GM19035 (cell line): ENCODE measurements around the gene SAFB.
"Not testable (repeated sequence)": the region's sequence is repeated elsewhere in the genome, so short reads cannot be mapped to it uniquely, and the experiment has no call there.

Source experiments
- ATAC-seq: cut with Tn5 transposase; IDR thresholded peaks from one replicate; pipeline ENCODE4 v1.9.1; 2021; ENCODE audit not compliant: unreplicated experiment

SAFB gene

DNA sequence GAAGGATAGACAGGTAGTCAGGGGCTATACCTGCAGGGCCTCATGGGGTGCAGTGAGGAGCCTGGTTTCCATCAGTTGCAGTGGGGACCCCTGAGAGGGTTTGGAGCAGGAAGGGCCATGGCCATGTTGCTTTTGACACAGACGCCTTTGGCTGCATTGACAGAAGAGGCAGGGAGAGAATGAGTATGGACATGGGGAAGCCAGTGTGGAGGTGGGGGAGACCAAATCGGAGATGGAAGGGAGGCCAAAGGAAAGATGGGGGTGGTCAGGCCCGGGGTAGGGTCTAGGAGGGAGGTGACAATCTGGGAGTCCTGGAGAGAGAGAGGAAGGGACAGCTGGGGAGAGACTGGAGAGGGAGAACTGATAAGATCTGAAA lies 59.2 kb downstream of the SAFB start:
- no peak for ATAC-seq

DNA sequence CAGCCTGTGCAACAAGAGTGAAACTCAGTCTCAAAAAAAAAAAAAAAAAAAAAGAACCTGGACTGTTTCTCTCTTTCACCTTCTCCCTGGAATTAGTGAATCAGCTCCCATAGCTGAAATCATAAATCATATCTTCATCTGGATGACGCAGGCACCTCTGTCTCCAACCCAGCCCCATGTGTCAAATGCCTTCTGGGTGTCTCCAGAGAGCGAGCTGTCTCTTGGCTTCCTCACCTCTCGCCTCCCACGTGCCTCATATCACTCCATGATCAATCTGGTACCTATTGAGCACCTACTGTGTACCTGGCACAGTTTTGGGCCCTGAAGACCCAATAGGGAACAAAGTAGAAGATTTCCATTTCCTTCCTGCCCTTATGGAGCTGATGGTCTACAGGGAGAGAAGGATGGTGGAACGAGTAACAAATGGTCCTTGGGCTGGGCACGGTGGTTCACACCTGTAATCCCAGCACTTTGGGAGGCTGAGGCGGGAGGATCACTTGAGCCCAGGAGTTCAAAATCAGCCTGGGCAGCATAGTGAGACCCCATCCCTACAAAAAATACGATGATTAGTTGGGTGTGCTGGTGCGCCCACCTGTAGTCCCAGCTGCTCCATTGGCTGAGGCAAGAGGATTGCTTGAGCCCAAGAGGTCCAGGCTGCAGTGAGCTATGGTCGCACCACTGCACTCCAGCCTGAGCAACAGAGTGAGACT lies 60.4 kb downstream of the SAFB start:
- no peak for ATAC-seq

DNA sequence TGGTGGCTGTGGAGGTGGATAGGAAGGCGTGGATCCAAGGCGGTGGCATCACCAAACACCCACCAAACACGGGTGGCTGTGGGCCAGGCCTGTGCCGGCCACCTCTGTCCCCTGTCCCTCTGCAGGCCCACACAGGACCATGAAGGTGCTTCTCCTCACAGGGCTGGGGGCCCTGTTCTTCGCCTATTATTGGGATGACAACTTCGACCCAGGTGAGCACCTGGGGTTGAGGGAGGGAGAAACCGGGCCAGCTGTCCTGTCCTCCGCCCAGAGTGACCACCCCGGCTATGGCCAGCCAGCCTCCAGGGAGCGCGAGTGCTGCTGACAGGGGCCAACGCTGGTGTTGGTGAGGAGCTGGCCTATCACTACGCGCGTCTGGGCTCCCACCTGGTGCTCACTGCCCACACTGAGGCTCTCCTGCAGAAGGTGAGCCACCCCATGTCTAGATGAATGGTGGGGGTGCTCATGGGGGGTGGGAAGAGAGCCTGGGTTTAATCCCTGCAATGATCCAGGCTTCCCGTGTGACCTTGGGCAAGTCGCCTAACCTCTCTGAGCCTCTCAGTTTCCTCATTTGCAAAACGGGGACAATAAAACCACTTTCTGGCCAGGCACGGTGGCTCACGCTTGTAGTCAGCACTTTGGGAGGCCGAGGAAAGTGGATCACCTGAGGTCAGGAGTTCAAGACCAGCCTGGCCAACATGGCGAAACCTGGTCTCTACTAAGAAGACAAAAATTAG lies 62.0 kb downstream of the SAFB start:
- ATAC-seq, result no peak

DNA sequence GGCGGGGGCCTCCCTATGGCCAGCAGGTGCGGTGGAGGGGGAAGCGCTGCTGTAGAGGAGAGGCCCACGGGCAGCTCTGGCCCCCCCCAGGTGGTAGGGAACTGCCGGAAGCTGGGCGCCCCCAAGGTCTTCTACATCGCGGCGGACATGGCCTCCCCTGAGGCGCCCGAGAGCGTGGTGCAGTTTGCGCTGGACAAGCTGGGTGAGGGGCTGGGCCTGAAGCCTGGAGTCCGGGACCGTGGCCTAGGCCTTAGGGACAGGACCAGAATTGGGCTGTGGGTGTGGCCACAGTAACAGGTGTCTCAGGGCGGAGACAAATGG lies 63.4 kb downstream of the SAFB start:
- ATAC-seq, result no peak

DNA sequence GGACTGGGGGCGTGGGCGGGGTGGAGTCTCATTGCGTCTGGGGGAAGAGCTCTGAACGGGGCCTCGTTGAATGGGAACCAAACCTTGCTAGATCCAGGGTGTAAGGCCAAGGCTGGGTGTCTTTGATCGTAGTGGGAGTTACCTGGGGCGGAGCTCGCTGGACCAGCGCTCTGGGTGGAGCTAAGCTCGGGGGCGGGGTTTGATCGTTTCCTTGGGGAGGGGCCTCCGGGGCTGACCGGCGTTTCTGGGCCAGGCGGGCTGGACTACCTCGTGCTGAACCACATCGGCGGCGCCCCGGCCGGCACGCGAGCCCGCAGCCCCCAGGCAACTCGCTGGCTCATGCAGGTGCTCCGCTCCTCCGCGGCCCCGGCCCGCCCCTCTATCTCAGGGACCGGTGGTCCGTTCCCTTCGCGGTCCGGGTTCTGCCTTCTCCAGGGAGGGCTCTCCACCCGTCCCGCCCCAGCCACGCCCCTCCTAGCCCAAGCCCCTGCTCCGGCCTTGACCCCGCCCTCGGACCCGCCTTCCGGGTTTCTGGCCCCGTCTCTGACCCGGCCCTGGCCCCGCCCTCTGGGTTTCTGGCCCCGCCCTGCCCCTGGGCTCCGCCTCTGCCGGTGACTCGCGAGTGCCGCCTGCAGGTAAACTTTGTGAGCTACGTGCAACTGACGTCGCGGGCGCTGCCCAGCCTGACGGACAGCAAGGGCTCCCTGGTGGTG lies 63.9 kb downstream of the SAFB start:
- ATAC-seq, result peak; percentile 46

DNA sequence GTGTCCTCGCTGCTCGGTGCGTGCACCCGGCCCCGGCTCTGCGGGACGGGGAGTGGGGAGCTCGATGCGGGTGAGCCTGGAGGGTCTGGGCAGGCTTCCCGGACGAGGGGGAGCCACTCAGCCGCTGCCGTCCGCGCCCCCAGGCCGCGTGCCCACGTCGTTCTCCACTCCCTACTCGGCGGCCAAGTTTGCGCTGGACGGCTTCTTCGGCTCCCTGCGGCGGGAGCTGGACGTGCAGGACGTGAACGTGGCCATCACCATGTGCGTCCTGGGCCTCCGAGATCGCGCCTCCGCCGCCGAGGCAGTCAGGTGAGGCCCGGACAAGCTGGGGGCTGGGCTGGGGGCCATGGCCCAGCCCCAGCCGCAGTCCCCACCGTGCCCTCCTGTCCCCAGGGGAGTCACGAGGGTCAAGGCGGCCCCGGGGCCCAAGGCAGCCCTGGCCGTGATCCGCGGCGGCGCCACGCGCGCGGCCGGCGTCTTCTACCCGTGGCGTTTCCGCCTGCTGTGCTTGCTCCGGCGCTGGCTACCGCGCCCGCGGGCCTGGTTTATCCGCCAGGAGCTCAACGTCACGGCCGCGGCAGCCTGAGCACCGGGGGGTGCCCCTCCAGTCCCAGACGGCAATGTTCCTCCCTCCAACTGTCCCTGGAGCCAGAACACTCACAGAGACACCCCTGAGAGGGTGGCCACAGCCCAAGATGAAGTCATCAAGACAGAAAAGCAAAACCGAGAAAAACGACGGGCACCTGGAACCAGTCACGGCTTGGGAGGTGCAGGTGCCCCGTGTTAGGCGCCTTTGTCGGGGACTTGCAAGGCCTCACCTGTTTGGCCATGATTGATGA lies 64.7 kb downstream of the SAFB start:
- no peak for ATAC-seq

DNA sequence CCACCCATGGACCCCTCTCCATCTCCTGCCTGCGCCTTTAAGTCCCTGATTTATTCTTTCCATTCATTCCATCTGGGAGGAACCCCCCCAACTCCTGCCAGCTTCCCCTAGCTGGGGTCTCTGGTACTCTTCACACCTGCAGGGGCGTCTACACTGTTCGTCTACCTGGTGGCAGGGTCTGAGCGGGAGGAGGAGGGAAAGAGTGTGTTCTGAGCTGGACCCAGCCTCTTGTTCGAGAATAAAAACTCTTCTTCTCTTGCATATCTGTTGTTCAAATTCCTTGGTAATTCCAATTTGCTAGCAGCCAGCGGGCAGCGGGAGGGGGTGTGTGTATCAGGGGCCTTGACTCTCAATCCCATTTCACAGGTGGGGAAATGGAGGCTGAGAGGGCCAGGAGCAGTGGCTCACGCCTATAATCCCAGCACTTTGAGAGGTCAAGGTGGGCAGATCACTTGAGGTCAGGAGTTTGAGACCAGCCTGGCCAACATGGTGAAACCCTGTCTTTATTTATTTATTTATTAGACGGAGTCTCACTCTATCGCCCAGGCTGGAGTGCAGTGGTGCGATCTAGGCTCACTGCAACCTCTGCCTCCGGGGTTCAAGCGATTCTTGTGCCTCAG lies 65.5 kb downstream of the SAFB start:
- ATAC-seq, result not testable (repeated sequence)

DNA sequence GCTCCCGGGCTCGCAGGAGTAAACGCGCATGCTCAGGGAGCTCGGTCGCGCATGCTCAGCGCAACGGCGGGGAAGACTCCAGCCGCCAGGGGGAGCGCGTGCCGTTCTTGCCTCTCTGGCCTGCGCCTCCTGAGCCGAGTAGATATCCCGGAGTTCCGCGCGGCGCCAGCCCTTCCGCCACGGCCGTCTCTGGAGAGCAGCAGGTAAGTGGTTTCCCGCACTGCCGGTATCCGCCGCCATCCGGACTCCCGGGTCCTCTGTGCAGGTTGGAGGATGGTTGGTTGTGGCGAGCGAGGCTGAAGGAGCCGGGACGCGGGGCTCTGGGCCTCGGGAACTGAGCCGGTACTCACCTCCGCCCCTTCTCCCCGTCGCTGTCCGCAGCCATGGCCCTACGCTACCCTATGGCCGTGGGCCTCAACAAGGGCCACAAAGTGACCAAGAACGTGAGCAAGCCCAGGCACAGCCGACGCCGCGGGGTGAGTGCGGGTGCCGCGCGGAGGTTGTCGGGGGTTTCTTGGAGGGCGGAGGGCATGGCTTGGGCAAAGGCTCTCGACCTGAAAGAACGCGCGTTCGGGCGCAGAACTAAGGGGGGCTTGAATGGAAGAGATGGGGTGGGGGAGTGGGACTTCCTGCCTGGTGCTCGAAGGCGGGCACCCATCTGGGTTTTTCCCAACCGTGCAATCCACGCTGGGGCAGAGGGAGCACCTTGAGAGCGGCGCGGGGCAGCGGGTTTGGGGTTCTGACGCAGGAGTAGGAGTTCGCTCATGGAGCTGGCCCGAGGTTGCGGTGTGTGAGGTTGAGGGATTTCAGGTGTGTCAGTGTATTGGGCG lies 67.5 kb downstream of the SAFB start, which contains the start of gene RPL36:
RPL36 (plus strand) TSS at position 171 of the 830 bp plus-strand sequence; CDS start at position 384, 213 bp downstream.
- peak; percentile 46 for ATAC-seq

DNA sequence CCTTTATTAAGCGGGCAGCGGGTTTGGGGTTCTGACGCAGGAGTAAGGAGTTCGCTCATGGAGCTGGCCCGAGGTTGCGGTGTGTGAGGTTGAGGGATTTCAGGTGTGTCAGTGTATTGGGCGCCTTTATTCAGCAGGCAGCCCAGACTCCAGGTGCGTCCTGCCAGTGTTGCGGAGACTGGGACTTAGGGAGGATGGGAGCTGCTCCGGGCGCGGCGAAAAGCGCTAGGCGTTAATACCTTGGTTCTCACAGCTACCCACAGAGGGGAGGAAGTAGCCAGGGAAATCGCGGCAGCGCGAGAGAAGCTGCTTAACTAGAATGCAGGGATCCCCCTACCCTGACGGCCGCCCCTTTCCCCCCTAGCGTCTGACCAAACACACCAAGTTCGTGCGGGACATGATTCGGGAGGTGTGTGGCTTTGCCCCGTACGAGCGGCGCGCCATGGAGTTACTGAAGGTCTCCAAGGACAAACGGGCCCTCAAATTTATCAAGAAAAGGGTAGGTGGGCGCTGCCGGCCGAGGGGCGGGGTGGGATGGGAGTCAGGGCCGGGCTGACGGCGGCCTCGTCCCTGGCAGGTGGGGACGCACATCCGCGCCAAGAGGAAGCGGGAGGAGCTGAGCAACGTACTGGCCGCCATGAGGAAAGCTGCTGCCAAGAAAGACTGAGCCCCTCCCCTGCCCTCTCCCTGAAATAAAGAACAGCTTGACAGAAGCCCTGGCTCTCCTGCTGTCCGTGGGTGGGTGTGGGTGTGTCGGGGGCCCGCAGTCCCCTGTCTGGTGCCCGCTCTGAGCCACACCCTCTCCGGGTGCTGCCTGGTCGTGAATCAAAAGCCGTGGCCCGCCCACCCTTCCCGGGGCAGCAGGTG lies 68.3 kb downstream of the SAFB start:
- no peak for ATAC-seq

DNA sequence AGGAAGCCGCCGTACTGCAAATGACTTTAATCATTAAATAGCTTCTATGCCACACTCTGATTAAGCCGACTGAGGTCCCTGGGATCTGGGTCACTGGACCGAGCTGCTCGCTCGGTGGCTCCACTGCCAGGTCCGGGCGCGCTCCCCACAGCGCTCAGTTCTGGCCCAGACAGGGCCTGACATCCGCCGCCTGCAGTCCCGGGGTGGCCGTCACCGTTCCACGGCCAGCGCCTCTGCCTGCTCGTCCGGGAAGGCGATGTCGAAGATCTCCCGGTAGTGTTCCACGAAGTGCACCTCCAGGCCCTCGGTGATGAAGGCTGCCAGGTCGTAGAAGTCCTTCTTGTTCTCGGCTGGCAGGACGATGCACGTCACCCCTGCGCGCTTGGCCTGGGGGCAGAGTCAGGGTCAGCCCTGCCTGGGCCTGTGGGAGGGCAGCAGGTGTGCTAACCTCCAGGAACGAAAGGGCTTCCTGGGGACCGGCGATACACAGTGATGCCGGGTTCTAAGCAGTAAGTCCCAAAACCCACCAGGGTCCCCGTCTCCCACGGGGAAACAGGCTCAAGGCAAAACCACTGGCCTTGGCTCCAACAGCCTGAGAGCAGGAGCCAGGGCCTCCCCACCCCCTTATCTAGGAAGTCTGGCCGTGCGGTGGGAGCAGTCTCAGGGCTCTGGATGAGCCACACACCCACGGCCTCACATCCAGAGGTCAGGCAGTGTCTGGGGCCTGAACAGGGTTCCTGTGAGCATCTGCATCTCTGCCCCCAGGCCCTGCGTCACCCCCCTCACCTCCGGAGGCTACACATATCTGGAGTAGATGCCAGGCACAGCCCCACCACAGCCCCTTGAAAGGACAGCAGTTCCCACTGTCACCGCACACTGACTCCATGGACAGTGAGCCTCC lies 69.2 kb downstream of the SAFB start:
- ATAC-seq, result no peak

DNA sequence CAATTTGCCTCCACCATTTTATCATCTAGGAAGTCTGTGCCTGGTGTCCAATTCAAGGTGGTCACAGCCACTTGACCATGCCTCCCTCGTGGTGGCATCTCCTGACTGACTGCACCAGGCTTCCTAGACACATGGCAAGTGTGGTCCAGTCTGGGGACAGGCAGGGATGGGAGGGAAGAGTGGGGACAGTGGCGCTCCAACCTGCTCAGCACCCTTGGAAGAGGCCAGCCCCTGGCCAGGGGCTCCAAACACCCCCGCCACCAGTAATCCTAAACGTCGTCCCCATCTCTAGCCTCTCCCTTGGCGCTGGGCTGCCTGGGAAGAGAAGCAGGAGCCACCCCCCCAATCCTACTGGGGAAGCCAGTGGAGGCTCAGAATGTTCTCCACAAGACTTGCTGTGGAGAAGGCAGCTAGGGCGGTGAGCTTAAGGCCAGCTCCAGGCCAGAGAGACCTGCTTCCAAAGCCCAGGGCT lies 69.9 kb downstream of the SAFB start:
- ATAC-seq, result no peak

DNA sequence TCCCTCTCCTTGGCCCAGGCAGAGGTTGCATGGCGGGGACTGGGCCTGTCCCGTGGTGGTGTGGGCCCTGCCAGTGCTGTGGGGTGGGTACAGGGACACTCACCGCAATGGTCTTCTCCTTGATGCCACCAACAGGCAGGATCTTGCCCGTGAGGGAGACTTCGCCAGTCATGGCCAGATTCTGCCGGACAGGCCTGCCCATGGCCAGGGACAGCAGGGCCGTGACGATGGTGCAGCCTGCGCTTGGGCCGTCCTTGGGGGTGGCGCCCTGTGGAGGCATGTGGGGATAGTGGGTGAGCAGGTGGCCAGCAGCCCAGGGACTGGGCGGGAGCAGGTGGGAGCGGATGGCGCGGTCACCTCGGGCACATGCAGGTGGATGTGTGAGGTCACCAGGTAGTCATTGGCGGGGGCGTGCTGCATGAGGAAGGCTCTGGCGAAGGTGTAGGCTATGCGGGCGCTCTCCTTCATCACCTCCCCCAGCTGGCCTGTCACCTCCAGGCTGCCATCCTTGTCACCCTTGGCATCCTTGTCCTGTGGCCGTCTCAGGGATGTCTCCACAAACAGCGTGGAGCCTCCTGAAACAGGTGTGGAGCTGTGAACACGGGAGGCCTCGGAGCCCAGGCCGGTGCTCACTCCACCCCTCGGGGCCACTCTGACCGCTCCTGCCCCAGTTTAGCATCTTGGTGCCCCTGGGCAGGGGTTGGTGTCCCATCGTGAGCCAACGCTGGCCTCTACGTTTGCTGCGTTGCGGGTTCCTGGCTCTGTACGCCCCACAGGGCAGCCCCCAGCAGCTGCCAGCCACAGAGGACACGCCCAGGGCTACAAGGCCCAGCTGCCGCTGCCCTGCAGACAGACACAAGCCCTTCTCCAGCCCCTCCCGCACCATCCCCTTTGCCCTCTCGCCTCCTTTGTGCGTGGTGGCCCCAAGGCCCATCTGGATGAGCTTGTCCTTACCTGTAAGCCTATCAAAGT lies 70.6 kb downstream of the SAFB start:
- no peak for ATAC-seq

DNA sequence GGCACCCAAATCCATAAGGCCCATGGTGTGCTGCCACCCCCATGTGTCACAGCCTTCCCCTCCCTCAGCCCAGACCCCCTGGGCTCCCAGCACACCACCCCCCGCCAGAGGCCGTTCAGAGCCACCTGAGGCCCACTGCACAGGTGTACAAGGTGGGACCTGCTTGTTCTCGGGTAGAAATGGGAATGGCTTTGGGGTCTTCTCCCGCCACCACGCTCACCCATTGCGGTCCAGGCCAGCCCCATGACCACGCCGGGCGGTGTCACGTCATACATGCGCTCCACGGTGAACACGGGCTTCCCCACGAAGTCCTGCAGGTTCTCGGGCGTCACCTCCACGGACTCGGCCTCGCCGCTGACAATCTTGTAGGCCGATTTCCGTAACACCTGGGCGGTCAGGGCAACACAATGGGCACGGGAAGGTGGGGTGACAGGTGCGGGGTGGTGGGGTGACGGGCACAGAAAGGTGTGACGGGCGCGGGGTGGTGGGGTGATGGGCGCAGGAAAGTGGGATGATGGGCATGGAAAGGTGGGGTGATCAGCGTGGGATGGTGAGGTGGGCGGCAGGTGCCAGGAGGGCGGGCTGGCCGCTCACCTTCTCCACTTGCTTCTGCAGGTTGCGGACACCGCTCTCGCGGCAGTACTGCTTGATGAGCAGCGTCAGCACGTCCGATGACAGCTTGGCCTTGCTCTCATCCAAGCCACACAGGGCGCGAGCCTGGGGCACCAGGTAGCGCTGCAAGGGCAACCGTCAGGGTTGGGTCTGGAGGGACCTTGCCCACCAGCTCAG lies 71.5 kb downstream of the SAFB start:
- no peak for ATAC-seq

DNA sequence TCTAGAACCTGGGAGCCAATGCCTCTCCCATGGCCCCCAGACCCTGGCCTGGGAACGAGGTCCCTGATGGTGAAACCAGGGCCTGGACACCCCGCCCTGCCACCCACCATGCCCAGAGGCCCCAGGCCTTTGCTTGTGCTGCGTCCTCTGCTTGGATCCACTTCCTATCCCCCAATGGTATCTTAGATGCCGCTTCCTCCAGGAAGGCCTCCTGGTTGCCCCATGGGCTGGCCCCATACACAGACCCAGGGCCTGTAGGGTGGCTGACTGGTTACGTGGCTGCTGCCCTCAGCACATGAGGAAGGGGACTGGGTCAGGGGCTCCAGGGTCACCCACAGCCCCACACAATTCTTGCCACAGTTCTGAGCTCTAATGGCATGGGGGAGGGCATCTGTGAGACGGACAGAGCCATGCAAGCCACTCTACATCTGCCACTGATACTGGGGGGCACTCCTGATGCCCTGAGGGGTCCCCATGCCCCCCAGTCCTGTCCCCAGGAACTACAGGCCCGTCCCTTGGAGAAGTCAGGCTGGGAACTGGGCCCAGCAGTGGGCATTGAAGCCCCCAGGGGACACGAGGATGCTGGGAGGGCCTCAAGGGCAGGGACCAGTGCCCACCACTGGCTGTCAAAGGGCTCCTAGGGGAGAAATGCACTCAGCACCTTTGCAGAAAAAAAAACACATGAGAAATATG lies 72.2 kb downstream of the SAFB start:
- ATAC-seq, result no peak

DNA sequence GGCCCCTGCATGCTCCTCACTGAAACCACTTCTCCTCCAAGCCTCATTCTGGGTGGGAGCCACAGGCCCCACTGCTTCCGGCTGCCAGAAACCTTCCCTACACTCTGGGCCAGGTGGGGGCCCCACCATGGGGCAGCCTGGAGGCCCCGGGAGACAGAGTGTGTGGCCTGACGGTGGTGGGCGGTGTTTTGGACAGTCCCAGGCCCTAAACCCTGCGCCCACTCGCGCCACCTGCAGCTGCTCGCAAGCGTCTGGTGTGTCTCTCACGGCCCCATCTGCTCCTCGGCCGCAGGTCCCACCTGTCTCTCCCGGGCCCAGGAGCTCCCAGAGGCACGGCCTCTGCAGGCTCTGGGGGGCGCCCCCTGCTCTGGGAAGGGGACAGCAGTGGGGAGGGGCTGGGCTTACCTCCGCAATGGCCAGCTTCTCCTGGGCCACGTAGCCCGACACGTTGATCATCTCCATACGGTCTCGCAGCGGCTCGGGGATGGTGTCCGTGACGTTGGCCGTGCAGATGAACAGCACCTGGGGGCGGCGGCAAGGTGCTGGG lies 72.8 kb downstream of the SAFB start:
- ATAC-seq, result no peak
